Thymus (tissue), 11 donors: ENCODE data around the gene ARHGEF33. TPM values are rescaled to one million over a fixed set of nuclear protein-coding genes. Genes with fewer than 3 reads are reported as not detected.

Experiments used
- DNase-seq, 9 donors: peaks; one replicate each; pipeline ENCODE4 v3.0.0-alpha.2; 2013; ENCODE audit warnings: low spot score in 9 of 9, low read depth in 6 of 9, missing footprints in 1 of 9
- H3K27ac ChIP-seq, 2 donors: one replicate each; pipeline ENCODE4 v1.5.1; 2013; ENCODE audit warnings: control low read depth in 1 of 2, low read depth in 1 of 2, low read length in 1 of 2, mild to moderate bottlenecking in 1 of 2, moderate library complexity in 1 of 2
- H3K27me3 ChIP-seq, 2 donors: one replicate each; pipeline ENCODE4 v1.5.1; 2013; ENCODE audit warnings: low read length in 1 of 2; ENCODE audit not compliant: control insufficient read depth in 2 of 2, insufficient read depth in 1 of 2
- H3K36me3 ChIP-seq, 2 donors: one replicate each; pipeline ENCODE4 v1.5.1; 2013; ENCODE audit warnings: low read length in 1 of 2, mild to moderate bottlenecking in 1 of 2, moderate library complexity in 1 of 2; ENCODE audit not compliant: control insufficient read depth in 2 of 2, insufficient read depth in 2 of 2
- H3K4me1 ChIP-seq, 2 donors: one replicate each; pipeline ENCODE4 v1.5.1; 2013; ENCODE audit warnings: low read length in 2 of 2; ENCODE audit not compliant: control insufficient read depth in 2 of 2, insufficient read depth in 2 of 2
- H3K4me3 ChIP-seq, 2 donors: one replicate each; pipeline ENCODE4 v1.5.1; 2013; ENCODE audit warnings: low read length in 2 of 2, control low read depth in 1 of 2, mild to moderate bottlenecking in 1 of 2
- H3K9me3 ChIP-seq, 2 donors: one replicate each; pipeline ENCODE4 v1.5.1; 2013; ENCODE audit warnings: low read length in 1 of 2, mild to moderate bottlenecking in 1 of 2; ENCODE audit not compliant: control insufficient read depth in 2 of 2, insufficient read depth in 1 of 2
- WGBS: extraction: QIAGEN DNeasy Blood & Tissue Kit; methylation state at CpG from one replicate; pipeline ENCODE4 v1.1.7; 2013; 5-methylcytosine and 5-hydroxymethylcytosine counted together
- polyA plus RNA-seq: library from polyadenylated mRNA; stranded (reverse); fragments of 200-250 nt; gene quantifications from one replicate; pipeline ENCODE4 v1.2.3, GENCODE V29; 2013
- total RNA-seq: library from RNA; stranded (reverse); fragments of 120-200 nt; gene quantifications from one replicate; pipeline ENCODE4 v1.2.4, GENCODE V29; 2013
- donor health status: healthy.

Gene ARHGEF33
- total and polyA plus RNA-seq, 2 donors, result 0.33 to 0.55 TPM

DNA sequence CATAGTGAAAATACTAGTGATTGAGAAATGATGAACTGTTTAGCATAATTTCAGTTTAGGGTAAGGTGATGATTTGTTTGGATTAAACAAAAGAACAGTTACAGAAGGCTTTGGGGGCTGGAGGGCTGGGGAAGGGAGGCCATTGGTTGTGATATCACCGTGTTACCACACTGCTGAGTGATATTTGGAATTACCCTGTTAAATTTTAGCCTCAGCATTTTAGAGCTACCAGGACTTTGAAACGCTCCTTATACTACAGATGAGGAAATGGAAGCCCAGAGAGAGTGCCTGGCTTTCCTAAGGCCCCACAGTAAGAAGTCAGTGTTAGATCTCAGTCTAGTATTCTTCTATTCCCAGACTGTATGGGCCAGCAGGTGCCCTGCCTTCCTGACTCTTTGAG lies 15.6 kb downstream of the ARHGEF33 start:
- no peak overlapping the region for H3K27ac ChIP-seq
- no peaks in the 10 kb centered on the region for H3K27me3 ChIP-seq
- DNase-seq, result no peak
- H3K4me1 ChIP-seq, result peaks cover 0 to 3% of the 10 kb centered on the region in 2 donors
- H3K36me3 ChIP-seq, result no peaks in the 10 kb centered on the region
- WGBS, result 96% methylated on average over 2 of the region's 2 CpGs
- H3K4me3 ChIP-seq, result no peak overlapping the region
- H3K9me3 ChIP-seq, result peaks cover 0 to 1% of the 10 kb centered on the region in 2 donors

DNA sequence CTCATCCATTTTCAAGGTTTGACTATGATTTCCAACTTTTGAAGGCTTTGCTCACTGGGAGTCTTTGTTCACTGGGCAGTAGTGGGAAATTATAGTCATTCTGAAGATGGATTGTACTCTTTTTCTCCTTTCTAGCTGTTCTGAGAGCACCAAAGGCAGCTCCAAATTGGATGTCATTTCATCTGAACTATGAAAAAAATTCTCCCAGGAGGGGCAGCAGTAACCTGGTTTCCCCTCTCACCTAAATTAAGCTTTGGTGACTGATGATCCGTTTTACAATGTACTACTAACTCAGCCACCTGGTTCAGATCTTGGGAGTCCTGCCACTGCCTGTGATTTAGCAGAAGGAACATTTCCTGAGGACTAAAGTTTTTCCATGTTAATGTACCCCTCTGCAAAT lies 17.6 kb downstream of the ARHGEF33 start:
- DNase-seq, result no peak
- Histone ChIP-seq H3K27me3 (no peaks in the 10 kb centered on the region), H3K27ac (no peak overlapping the region), H3K4me1 (peaks cover 0 to 3% of the 10 kb centered on the region in 2 donors), H3K4me3 (no peak overlapping the region), H3K36me3 (no peaks in the 10 kb centered on the region), H3K9me3 (peaks cover 0 to 1% of the 10 kb centered on the region in 2 donors)
- 86% methylated on average over 1 of the region's 1 CpG for WGBS

GRCh38 chr2:38907743-38908562 lies 18.3 kb downstream of the ARHGEF33 start:
- Histone ChIP-seq H3K4me1 (peaks cover 0 to 3% of the 10 kb centered on the region in 2 donors), H3K4me3 (no peak overlapping the region), H3K9me3 (peaks cover 0 to 1% of the 10 kb centered on the region in 2 donors), H3K27me3 (no peaks in the 10 kb centered on the region), H3K27ac (no peak overlapping the region), H3K36me3 (no peaks in the 10 kb centered on the region)
- WGBS, result 96% methylated on average over 2 of the region's 2 CpGs
- no peak for DNase-seq

DNA sequence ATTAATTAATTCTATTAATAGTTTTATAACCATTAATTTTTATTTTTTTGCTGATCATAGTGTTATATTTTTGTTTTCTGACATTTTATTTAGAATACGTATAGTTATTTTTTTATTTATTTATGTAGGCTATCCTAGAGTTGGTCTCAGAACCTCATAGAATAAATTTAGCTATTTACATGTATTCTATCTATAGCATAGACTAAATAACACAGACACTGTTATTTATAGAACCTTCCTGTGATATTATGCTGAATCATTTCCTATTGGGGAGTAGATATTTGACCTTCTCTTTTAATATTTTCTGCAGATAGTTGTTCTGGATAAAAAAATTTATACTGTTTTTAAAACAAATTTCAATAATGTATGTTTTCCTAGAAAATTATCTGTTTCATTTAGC lies 20.2 kb downstream of the ARHGEF33 start:
- Histone ChIP-seq H3K4me3 (no peak overlapping the region), H3K4me1 (peaks cover 0 to 3% of the 10 kb centered on the region in 2 donors), H3K27me3 (no peaks in the 10 kb centered on the region), H3K9me3 (peaks cover 0 to 1% of the 10 kb centered on the region in 2 donors), H3K36me3 (no peaks in the 10 kb centered on the region), H3K27ac (no peak overlapping the region)
- DNase-seq, result no peak
- 99% methylated on average over 1 of the region's 1 CpG for WGBS

DNA sequence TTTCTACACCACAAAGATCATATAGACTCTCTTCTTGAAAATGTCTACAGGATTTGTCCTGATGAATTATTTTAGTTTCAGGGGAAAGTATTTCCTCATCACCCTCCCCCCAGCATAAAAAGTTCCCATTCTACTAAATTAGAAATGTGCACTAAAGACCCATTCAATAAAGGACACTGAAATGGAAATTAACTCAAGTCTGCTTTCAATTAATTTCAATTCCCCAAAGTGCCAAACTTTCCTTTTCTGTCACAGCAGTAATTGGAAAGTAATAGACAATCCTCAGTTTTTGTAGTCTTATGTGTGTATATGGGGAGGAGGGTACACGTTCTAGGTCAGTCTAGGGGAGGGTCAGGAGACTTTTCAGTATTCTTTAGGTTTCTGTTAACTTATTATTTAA lies 21.5 kb downstream of the ARHGEF33 start:
- no peaks in the 10 kb centered on the region for H3K27me3 ChIP-seq
- no peak for DNase-seq
- H3K27ac ChIP-seq, result no peak overlapping the region
- no peaks in the 10 kb centered on the region for H3K36me3 ChIP-seq
- no peak overlapping the region for H3K4me3 ChIP-seq
- no peaks in the 10 kb centered on the region for H3K4me1 ChIP-seq
- 97% methylated on average over 1 of the region's 1 CpG for WGBS
- H3K9me3 ChIP-seq, result peaks cover 0 to 1% of the 10 kb centered on the region in 2 donors

- DNase-seq, result no peak
- WGBS, result 65% methylated on average over 1 of the region's 1 CpG
- Histone ChIP-seq H3K4me3 (no peak overlapping the region), H3K27ac (no peak overlapping the region), H3K4me1 (no peaks in the 10 kb centered on the region), H3K27me3 (no peaks in the 10 kb centered on the region), H3K36me3 (no peaks in the 10 kb centered on the region), H3K9me3 (no peaks in the 10 kb centered on the region)
These were observed 22.9 kb downstream of the ARHGEF33 start for GRCh38 chr2:38912619-38913018.

- Histone ChIP-seq H3K36me3 (no peaks in the 10 kb centered on the region), H3K4me3 (no peak overlapping the region), H3K27ac (no peak overlapping the region), H3K27me3 (no peaks in the 10 kb centered on the region), H3K9me3 (no peaks in the 10 kb centered on the region), H3K4me1 (no peaks in the 10 kb centered on the region)
- DNase-seq, result no peak
- WGBS, result 96% methylated on average over 4 of the region's 4 CpGs
These were observed 32.7 kb downstream of the ARHGEF33 start for GRCh38 chr2:38922389-38922788.

DNA sequence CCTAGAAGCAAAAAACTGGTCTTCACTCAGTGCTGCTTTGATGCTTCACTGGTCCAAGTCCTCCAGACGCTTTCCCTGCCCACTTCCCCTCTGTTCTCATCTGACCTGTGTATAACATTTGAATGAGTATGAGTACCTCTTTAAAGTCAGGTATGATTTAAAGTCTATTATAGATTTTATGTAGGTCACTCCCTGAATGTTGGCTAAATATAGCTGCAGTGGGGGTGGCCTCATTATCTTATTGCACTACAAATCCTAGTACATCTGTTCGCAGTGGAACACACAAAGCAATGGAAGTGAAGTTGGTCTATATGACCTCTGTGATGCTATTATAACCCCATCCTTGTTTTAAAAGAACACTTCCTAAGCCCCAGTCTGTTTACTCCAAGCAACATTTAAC lies 33.2 kb downstream of the ARHGEF33 start:
- WGBS, result 95% methylated on average over 2 of the region's 2 CpGs
- Histone ChIP-seq H3K36me3 (no peaks in the 10 kb centered on the region), H3K4me3 (no peak overlapping the region), H3K27me3 (no peaks in the 10 kb centered on the region), H3K9me3 (no peaks in the 10 kb centered on the region), H3K27ac (no peak overlapping the region), H3K4me1 (no peaks in the 10 kb centered on the region)
- DNase-seq, result no peak

GRCh38 chr2:38925982-38926381 lies 36.3 kb downstream of the ARHGEF33 start:
- no peaks in the 10 kb centered on the region for H3K9me3 ChIP-seq
- no peak overlapping the region for H3K4me3 ChIP-seq
- no peaks in the 10 kb centered on the region for H3K27me3 ChIP-seq
- DNase-seq, result no peak
- H3K27ac ChIP-seq, result no peak overlapping the region
- 90% methylated on average over 9 of the region's 9 CpGs for WGBS
- H3K4me1 ChIP-seq, result no peaks in the 10 kb centered on the region
- H3K36me3 ChIP-seq, result no peaks in the 10 kb centered on the region
